HG03196 (cell line): ENCODE results near the gene TDRD3.

ENCODE experiments used
- ATAC-seq: cut with Tn5 transposase; IDR thresholded peaks from one replicate; pipeline ENCODE4 v1.9.1; 2021; ENCODE audit not compliant: unreplicated experiment

Gene TDRD3

GRCh38 chr13:60448907-60449510 is 52.0 kb downstream of the TDRD3 start:
- peak; percentile 84 for ATAC-seq

DNA sequence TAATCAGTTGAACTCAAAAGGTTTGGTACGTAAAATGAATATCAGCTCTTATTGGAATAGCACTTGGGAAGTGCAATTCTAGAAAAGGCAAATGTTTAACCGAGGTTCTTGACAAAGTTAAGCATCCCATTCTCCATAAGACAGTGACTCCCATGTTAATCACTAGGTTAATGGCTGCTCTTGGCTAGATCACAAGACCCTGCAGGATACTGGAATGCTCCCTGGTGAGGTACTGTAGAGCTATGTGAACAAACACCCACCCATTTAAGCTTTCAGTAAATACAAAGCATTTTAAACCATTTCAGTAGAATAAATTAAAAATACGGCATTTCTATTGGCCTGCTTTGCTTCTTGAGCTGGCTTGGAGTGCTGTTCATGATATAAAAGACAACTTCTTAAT is 56.5 kb downstream of the TDRD3 start:
- ATAC-seq, result no peak

DNA sequence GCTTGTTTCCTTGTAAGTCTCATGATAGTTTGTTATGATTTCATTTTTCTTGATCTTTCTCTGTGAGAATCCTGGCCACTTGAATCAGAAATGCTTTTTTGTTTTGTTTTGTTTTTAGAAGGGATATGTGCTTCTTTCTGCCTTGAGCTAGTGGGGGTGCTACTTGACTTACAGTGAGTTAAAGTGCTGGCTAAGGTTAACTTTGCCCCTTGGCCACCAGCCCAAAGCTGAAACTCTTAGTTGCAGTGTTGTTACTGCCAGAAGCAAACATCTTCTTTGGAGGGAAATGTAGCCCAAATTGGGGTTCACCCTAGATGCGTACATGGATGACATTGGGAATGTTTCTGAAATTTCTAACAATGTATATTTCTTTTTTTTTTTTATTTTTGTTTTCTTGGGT is 57.4 kb downstream of the TDRD3 start:
- ATAC-seq, result no peak

GRCh38 chr13:60463787-60464186 is 66.8 kb downstream of the TDRD3 start:
- ATAC-seq, result no peak

GRCh38 chr13:60467098-60467497 is 70.1 kb downstream of the TDRD3 start:
- ATAC-seq, result no peak

- no peak for ATAC-seq
Observed at GRCh38 chr13:60479273-60479672, 82.3 kb downstream of the TDRD3 start.

GRCh38 chr13:60482012-60482411 is 85.0 kb downstream of the TDRD3 start:
- ATAC-seq, result no peak

DNA sequence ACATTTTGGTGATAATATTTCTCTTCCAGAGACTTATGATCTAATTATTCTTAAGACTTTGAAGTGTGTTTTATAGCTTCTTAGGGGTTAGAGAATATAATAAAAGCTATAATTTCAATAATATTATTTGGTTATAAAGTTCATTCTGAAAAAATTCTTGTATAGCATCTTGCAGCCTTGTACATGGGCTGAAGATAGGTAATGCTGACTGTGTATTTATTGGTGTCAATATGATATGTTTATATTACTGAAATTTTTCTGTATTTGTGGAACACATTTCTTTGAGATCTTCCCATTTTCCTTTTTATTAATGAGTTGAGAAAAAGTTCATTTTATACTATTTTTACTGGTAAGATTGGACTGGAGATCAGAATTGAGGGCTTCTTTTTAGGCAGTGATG is 87.8 kb downstream of the TDRD3 start:
- no peak for ATAC-seq

- ATAC-seq, result no peak
Observed at GRCh38 chr13:60491531-60491930, 94.5 kb downstream of the TDRD3 start.

DNA sequence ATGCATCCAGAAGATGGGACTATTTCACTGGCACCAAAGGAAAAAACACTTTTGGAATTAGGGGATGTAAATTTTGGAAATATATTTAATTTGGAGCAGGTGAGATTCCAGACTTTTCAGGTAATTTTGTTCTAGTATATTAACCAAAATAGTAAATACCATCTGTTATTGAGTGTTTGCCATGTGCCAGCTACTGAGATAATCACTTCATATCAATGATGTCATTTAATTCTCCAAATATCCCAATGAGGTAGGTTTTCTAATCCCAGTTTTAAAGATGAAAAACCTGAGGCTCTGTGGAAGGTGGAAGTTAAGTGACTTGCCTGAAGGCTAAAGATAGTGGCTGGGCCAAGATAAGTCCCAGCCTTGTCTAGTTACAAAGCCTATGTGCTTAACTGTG is 95.2 kb downstream of the TDRD3 start:
- no peak for ATAC-seq

GRCh38 chr13:60494296-60494695 is 97.3 kb downstream of the TDRD3 start:
- no peak for ATAC-seq

- no peak for ATAC-seq
Observed at GRCh38 chr13:60501236-60501635, 104.2 kb downstream of the TDRD3 start.

GRCh38 chr13:60509601-60510386 is 112.8 kb downstream of the TDRD3 start:
- no peak for ATAC-seq

DNA sequence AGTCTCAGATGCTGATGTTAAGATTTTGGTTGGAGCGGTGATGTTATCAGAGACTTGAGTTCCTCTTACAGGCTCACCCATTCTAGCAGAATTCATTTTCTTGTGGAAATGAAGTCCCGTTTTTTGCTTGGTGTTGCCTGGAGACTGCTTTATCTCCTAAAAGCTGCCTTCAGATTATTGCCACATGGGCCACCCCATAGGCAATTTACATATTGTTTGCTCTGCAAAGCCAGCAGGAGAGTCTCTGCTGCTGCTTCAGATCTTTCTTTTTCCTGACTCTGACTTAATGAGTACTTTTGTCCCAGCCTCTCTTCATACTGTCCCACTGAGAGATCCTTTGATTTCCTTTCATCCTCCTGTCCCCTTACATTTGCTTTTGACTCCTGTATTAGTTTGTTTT is 114.6 kb downstream of the TDRD3 start:
- ATAC-seq, result no peak

GRCh38 chr13:60514891-60515290 is 117.9 kb downstream of the TDRD3 start:
- ATAC-seq, result no peak

DNA sequence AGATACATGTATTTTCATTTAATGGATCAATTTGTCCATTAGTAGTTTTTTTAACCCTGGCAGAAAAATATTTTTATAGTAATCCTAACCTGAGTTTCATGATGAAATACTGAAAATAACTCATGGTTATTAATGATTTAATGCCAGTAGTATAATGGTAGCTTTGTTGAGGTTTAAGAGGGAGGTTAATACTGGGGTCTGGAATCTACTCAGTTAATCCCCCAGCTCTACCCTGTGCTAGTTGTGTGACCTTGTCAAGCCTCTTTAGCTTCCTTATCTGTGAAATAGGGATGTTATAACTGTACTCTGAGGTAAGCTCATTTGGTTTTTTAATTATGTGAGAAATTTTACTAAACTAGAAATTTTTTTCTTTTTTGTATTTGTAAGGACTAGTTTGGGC is 122.5 kb downstream of the TDRD3 start:
- ATAC-seq, result no peak

DNA sequence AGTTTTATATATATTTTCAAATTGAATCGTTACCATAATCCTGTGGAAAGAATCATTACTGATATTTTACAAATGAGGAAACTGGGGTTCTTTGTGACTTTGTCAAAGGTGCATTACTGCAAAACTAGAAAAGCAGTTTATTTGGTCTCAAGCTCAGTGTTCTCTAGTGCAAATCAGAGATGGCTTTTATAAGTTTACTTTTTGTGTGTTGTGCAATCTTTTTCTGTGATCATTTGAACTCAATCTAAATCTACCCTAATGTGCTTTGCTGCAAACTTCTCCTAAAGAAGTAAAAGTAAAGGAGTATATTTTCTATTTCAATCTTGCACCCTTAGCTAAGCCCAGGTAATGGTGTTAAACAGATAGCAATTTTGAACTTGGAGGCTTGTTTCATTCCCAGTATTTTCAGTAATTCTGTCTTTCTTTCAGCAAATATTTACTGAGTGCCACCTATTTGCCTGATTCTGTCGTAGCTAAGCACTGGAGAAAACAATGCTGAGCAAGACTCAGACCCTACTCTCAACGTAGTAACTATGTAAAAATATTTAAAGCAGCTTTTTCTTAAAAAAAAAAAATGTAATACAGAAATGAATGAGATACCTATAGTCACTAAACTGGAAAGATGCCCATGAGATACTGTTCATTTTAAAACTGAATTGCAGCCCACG is 124.0 kb downstream of the TDRD3 start:
- no peak for ATAC-seq

GRCh38 chr13:60538566-60538965 is 141.5 kb downstream of the TDRD3 start:
- ATAC-seq, result no peak

- no peak for ATAC-seq
Observed at GRCh38 chr13:60540276-60540675, 143.3 kb downstream of the TDRD3 start.

DNA sequence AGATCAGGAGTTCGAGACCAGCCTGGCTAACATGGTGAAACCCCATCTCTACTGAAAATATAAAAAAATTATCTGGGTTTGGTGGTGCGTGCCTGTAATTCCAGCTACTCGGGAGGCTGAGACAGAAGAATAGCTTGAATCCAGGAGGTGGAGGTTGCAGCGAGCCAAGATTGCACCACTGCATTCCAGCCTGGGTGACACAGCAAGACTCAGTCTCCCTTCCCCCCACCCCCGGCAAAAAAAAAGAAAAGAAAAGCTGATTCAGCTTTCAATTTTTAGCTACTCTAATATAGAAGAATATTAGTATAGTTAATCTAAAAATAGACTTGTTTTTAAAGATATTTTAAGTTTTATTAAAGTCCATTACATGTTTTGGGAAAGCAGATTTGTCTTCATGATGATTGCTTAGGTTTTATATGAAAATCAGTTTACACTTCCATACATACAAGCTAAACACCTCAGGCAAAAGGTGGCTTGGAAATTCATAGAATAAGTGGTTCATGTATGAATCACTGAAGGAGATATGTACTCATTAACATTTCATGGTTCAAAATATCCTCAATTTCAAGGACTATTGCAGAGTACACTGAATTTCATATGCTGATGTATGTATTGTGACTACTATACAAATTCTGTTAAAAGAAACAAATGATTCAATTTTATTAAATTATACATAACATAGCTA is 165.2 kb downstream of the TDRD3 start:
- no peak for ATAC-seq

GRCh38 chr13:60571571-60571970 is 174.6 kb downstream of the TDRD3 start:
- ATAC-seq, result no peak
